ENCODE data around the gene TPM4. TPM values are rescaled to one million over a fixed set of nuclear protein-coding genes. Genes with fewer than 3 reads are reported as not detected.
"Not testable (repeated sequence)": the region's sequence is repeated elsewhere in the genome, so short reads cannot be mapped to it uniquely, and the experiment has no call there.

The TPM4 gene
- total RNA-seq, 1 donor from 2014 or later = 94.8 TPM

DNA sequence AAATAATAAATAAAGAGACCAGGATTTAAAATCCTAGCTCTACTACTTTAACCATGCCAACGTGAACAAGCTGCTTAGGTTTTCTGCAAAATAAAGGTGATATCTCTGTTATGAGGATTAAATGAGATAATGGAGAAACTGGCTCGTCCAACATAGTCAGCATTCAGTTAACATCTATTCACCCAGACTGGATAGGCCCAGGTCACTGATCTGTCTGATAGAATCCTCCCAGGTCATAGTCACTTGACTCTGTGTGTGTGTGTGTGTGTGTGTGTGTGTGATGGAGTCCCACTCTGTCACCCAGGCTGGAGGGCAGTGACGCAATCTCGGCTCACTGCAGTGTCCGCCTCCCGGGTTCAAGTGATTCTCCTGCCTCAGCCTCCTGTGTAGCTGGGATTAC lies 22.5 kb downstream of the TPM4 start:
- no peak for DNase-seq

GRCh38 chr19:16099314-16099965 lies 23.1 kb downstream of the TPM4 start:
- DNase-seq = not testable (repeated sequence)

DNA sequence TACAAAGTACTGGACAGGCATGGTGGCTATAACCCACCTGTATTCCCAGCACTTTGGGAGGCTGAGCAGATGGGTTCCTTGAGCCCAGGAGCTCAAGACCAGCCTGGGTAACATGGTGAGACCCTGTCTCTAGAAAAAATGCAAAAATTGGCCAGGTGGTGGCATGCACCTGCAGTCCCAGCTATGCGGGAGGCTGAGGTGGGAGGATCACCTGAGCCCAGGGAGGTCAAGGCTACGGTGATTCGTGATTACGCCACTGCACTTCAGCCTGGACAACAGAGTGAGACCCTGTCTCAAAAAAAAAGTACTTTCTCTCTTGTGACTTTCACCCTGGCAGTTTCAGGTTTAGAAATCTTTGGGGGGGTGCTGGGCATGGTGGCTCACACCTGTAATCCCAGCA lies 24.2 kb downstream of the TPM4 start:
- DNase-seq = no peak

DNA sequence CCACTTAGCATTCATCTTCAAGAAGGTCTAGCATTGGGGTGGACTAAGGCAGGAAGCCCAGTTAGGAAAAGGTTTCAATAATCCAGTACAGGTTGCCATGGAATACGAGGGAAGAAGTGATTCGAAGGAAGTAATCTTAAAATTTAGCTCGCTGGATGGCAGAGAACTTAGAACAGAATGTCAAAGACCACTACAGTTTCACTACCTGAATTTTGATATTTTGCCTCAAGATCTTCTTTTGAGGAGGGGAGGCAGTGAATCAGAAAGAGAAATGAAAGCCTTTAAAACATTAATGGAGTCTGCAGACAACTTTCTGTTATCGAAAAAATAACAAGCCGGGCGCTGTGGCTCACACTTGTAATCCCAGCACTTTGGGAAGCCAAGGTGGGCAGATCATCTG lies 28.4 kb downstream of the TPM4 start:
- no peak for DNase-seq

DNA sequence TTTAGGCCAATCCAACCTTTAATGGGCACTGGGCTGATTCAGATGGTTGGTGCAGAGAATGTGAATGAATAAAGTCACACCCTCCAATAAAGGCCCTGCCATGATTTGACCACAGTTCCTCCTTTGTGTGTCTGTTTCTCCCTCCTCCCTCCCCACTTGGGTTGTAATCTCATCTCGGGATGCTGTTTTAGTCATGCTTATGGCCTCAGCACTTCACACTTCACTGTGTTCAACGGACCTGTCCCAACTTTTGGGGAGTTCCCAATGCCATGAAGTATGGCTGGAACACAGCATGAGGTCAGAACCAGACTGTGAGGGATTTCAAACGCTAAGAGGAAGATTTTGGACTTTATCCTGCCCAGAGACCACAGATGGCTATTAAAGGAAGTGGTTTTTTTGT lies 29.8 kb downstream of the TPM4 start:
- no peak for DNase-seq

GRCh38 chr19:16111160-16111908 lies 35.0 kb downstream of the TPM4 start, which contains the start of gene RAB8A:
Gene RAB8A, plus strand, starts transcription at chr19:16111889. Its CDS starts 13 bp downstream, at chr19:16111902.
- DNase-seq = peak; percentile 99

GRCh38 chr19:16111909-16112752 lies 35.8 kb downstream of the TPM4 start:
- no peak for DNase-seq

GRCh38 chr19:16112778-16113177 lies 36.5 kb downstream of the TPM4 start:
- no peak for DNase-seq

DNA sequence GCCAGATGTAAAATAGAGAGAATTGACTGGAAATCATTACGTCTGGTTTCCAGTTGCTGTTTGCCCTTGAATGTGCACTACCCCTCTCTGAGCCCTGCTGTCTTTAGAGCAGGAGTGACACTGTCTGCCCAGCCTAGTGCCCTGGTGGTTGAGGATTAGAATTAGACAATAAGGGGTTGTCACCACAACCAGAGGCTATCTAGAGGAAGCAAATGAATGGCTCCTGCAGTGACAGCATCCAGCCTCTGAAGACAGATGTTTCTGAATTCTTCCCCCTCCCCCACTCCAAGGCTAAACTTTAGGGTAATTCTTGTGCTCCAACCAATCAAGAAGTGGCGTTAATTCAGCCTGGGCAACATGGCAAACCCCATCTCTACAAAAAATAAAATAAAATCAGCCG lies 37.4 kb downstream of the TPM4 start:
- no peak for DNase-seq

GRCh38 chr19:16115301-16116039 lies 39.2 kb downstream of the TPM4 start:
- peak; percentile 5 for DNase-seq

DNA sequence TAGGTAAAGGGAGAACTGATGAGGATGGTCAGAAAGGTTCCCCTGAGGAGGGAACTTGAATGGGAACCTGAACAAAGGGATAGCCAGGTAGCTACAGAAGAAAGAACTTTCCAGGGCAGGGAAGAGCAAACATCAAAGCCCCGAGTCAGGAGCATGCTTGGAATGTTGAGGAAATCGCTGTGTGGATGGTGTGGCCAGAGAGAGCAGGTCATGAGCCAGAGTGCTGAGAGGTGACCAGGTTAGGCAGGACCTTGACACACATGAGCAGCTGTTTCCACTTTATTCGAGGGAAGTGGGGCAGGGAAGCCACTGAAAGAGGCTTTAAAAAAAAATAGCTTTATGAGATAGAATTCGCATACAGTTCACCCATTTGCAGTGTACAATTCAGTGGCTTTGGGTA lies 39.8 kb downstream of the TPM4 start:
- DNase-seq = no peak

GRCh38 chr19:16117594-16118033 lies 41.3 kb downstream of the TPM4 start:
- no peak for DNase-seq

DNA sequence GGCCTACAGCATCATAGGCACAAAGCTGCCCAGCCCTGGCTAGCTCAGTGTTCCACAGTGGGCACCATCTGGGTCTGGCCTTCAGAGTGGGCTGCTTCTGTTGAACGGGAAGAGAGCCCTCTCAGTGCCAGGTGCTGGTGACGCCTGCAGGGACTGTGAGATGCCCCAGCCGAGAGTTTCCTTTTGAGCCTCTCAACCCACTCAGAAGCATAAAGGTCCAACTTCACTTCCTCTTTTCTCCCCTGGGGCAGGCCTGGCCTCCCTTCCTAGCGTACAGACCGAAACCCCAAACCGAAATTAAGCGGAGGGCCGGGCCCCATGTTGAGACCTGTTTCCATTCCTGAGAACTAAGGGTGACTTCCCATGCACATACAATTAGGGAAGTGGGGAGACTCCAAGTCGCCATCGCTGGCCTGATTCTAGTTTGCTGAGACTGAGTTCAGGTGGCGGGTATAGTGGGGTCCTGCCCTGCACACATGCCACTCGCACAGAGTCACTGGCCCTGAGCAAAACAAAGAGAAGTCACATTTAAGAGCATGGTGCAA lies 42.3 kb downstream of the TPM4 start:
- DNase-seq = no peak

DNA sequence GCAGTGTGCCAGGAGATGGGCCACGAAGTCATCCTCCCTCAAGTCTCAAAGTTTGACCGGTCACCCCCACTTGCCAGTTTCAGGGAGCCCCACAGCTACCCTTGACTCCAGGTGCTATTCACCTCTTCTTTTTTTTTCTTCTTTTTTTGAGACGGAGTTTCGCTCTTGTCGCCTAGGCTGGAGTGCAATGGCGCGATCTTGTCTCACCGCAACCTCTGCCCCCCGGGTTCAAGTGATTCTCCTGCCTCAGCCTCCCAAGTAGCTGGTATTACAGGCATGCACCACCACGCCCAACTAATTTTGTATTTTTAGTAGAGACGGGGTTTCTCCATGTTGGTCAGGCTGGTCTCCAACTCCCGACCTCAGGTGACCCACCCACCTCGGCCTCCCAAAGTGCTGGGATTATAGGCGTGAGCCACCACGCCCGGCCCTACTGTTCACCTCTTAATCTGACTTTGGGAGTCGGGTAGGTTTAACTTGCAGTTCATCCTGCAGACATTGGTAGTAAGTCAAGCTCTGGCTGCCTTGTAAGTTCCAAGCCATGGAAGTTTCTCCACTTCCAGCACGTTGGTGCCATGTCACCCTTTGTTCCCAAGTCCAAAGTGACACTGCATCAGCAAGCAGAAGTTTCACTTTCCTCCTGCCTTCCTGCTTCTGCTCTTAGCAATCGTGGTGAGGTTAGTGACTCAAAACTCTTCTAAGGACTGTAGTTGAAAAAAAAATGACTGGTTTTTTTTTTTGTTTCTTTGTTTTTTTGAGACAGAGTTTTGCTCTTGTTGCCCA lies 43.0 kb downstream of the TPM4 start:
- not testable (repeated sequence) for DNase-seq

DNA sequence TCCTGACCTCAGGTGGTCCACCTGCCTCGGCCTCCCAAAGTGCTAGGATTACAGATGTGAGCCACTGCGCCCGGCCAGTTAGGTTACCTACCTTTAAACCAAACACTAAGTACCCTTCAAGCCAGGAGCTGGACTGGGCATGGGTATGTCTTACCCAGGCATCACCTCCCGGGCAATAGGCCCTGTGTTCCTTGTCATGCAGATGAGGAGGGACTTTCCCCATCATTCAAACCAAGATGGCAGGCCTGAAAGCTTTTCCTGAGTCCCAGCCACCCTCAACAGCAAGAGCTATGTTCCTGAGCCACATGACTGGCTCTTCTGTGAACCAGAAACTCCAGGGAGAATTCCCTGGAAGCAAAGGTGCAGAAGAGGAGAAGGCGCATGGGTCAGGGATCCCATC lies 44.8 kb downstream of the TPM4 start:
- no peak for DNase-seq

- DNase-seq = no peak
Measured at GRCh38 chr19:16121967-16122366, 45.7 kb downstream of the TPM4 start.

DNA sequence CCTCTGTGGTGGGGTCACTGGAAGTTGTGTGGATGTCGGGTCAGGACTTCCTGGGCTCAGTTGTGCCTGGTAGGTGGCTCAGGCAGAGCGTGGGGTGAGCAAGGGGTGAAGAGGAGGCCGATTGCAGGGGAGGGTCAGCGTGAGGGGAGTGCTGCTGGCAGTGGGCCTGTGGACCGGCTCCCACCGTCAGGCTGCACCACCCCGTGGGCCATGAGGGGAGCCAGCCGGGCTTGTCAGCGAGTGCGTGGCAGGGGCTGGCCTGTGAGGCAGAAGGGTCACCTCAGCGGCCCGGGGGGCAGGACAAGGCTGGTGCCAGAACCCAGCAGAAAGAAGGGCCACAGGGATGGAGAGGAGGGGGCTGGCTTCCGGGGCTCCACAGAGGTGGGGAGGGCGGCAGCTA lies 48.7 kb downstream of the TPM4 start:
- DNase-seq = no peak

DNA sequence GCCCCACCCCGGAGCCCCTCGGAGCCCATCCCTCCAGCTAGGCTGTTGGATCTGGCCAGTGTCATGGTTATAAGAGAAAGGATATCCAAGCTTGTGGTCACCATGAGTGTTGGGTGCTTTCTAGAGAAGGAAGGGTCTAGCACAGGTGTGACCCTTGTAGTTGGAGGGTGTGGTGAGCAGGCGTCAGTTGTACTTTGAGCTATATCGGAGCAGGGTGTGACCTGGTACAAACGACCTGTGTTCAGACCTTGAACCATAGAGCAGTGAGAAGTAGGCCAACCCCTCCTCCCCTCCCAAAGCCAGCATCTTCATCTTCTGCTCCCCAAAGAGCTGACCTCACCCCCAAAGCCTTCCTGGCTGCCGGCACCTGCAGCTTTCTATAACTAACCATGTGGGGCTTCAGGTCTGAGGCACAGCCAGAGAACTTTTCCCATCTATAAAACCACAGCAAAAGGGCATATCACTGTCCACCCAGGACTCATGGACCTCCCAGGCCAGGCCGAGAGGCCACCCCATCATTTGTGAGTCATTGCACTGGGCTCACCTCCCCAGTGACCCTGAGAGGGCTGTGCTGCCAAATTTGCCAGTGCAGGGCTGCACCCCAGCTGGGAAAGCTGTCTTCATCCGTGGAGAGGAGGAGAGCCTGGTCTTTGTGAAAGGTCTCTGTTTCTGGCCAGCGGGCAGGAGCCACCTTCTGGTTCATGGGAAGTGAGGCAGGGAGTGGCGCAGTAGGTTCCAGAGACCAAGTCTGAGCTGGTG lies 49.6 kb downstream of the TPM4 start:
- no peak for DNase-seq

DNA sequence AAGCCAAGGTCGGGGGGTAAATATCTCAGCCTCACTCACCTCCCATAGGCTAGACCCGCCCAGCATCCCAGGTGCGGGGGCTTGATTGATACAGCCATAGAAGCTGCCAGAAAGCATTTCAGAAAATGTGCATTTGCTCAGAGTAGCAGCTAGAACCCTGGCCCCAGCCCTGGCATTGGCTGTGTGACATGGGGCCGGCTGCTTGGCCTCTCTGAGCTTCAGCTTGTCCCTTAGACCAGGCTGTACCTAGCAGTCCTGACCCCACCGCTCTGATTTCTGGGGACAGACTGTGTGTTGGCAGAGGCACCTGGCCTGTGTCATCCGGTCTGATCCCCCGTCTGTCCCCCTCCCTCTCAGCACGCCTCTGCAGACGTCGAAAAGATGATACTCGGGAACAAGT lies 50.8 kb downstream of the TPM4 start:
- no peak for DNase-seq

- no peak for DNase-seq
Measured at GRCh38 chr19:16127776-16128371, 51.6 kb downstream of the TPM4 start.
